Skeletal muscle satellite cell (primary cell): ENCODE data around the gene DDX59.

Experiments
- H3K27me3 ChIP-seq: 2 replicates; pipeline ENCODE4 v1.7.0; 2013; ENCODE audit warnings: low read length; ENCODE audit not compliant: control insufficient read depth, insufficient read depth
- H3K36me3 ChIP-seq: 2 replicates; pipeline ENCODE4 v1.7.0; 2013; ENCODE audit warnings: mild to moderate bottlenecking, control low read depth, low read length; ENCODE audit not compliant: insufficient read depth
- H3K4me1 ChIP-seq: 2 replicates; pipeline ENCODE4 v1.7.0; 2013; ENCODE audit warnings: low read length; ENCODE audit not compliant: control insufficient read depth, insufficient read depth
- H3K4me2 ChIP-seq: 2 replicates; pipeline ENCODE4 v1.7.0; 2013; ENCODE audit warnings: mild to moderate bottlenecking, low read length
- H3K4me3 ChIP-seq: 2 replicates; pipeline ENCODE4 v1.7.0; 2013; ENCODE audit warnings: low read length
- H3K9ac ChIP-seq: 2 replicates; pipeline ENCODE4 v1.7.0; 2013; ENCODE audit warnings: mild to moderate bottlenecking, low read depth, low read length, moderate library complexity
- H3K9me3 ChIP-seq: replicated peaks from 2 replicates; pipeline ENCODE4 v1.7.0; 2013; ENCODE audit warnings: mild to moderate bottlenecking, control low read depth, low read length

Gene DDX59

GRCh38 chr1:200668514-200669313 is 993 bp downstream of the DDX59 start:
- Histone ChIP-seq H3K9ac (peak overlapping the region; percentile 100), H3K4me1 (peaks cover 8% of the 10 kb centered on the region), H3K27me3 (no peaks in the 10 kb centered on the region), H3K9me3 (no peaks in the 10 kb centered on the region), H3K4me2 (peak overlapping the region; percentile 90), H3K4me3 (peak overlapping the region; percentile 97), H3K36me3 (peaks cover 8% of the 10 kb centered on the region)

DNA sequence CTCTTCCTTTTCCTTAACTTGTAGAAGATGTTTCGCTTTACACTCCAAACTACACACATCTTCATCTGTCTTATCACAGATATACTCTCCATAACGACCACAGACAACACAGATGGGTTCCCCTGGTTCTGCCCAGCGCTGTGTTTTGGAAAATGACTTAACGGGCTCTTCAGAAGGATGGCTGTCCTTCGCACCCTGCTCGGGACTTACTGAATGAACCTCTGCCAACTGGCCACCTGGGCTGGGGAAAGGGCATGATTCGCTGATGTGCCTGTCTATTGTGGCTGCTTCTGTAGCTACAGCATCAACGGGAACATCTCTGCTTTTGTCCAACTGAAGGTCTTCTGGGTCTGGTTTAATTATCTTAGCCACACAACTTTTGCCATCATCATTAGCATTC is 3.4 kb downstream of the DDX59 start:
- no peaks in the 10 kb centered on the region for H3K9me3 ChIP-seq
- H3K4me3 ChIP-seq, result no peak overlapping the region
- H3K9ac ChIP-seq, result no peak overlapping the region
- H3K27me3 ChIP-seq, result no peaks in the 10 kb centered on the region
- peaks cover 23% of the 10 kb centered on the region for H3K36me3 ChIP-seq
- peaks cover 8% of the 10 kb centered on the region for H3K4me1 ChIP-seq
- no peak overlapping the region for H3K4me2 ChIP-seq

- peaks cover 23% of the 10 kb centered on the region for H3K36me3 ChIP-seq
- H3K4me3 ChIP-seq, result no peak overlapping the region
- no peak overlapping the region for H3K4me2 ChIP-seq
- H3K9me3 ChIP-seq, result no peaks in the 10 kb centered on the region
- H3K9ac ChIP-seq, result no peak overlapping the region
- H3K27me3 ChIP-seq, result no peaks in the 10 kb centered on the region
- H3K4me1 ChIP-seq, result peaks cover 4% of the 10 kb centered on the region
These were observed 3.8 kb downstream of the DDX59 start for GRCh38 chr1:200665861-200666260.

GRCh38 chr1:200660719-200661118 is 9.0 kb downstream of the DDX59 start:
- Histone ChIP-seq H3K4me1 (no peaks in the 10 kb centered on the region), H3K27me3 (no peaks in the 10 kb centered on the region), H3K4me2 (no peak overlapping the region), H3K9me3 (no peaks in the 10 kb centered on the region), H3K4me3 (no peak overlapping the region), H3K36me3 (peaks cover 45% of the 10 kb centered on the region), H3K9ac (no peak overlapping the region)

GRCh38 chr1:200659269-200659668 is 10.4 kb downstream of the DDX59 start:
- Histone ChIP-seq H3K4me2 (no peak overlapping the region), H3K4me3 (no peak overlapping the region), H3K4me1 (no peaks in the 10 kb centered on the region), H3K9ac (no peak overlapping the region), H3K27me3 (no peaks in the 10 kb centered on the region), H3K36me3 (peaks cover 44% of the 10 kb centered on the region), H3K9me3 (no peaks in the 10 kb centered on the region)

DNA sequence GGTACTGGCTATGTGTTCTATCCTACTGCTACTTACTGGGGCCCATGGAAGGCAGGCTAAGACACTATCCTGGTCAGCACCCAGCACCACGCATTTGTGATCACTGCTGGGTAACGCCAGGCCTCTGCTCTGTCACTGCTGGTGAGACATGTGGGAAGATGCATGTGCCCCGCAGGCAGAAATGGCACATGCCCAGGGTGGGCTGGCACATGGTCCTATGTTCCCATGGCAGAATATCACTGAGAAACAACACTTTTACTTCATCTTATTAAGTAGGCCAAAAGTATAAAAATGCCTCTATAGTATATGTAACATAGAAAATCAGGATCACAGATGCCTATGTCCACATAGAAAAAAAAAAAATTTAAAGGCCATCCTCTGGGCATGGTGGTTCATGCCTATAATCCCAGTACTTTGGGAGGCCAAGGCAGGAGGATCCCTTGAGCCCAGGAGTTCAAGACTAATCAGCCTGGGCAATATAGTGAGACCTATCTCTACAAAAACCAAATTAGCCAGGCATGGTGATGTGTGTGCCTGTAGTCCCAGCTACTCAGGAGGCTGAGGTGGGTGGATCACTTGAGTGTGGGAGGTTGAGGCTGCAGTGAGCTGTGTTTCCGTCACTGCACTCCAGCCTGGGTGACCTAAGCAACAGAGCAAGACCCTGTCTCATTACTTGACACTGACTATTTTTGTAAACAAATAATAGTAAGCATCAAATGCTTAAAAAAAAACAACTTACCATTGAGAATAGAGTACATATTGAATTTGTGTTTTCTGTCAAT is 11.5 kb downstream of the DDX59 start:
- Histone ChIP-seq H3K36me3 (peaks cover 37% of the 10 kb centered on the region), H3K27me3 (no peaks in the 10 kb centered on the region), H3K9me3 (no peaks in the 10 kb centered on the region), H3K4me3 (no peak overlapping the region), H3K4me1 (no peaks in the 10 kb centered on the region), H3K4me2 (no peak overlapping the region), H3K9ac (no peak overlapping the region)

DNA sequence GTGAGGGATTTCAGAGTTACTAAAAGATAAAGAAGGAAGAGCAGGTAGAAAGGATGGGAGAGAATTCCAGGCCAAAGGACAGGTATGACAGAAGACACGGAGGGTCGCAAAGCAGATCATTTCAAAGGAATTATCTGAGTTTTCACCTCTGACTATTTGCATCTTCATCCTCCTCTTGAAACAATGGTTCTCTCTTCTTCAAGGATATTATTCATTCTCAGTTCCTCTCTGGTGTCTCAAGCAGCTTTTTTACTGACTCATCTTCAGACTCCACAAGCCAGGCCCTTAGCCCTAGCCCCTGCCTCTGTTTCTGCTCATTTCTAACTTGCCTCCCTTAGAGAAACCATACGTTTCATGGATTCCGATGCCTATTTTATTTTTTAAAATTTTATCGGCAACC is 15.0 kb downstream of the DDX59 start:
- Histone ChIP-seq H3K27me3 (no peaks in the 10 kb centered on the region), H3K36me3 (peaks cover 21% of the 10 kb centered on the region), H3K9ac (no peak overlapping the region), H3K9me3 (no peaks in the 10 kb centered on the region), H3K4me3 (no peak overlapping the region), H3K4me1 (no peaks in the 10 kb centered on the region), H3K4me2 (no peak overlapping the region)

DNA sequence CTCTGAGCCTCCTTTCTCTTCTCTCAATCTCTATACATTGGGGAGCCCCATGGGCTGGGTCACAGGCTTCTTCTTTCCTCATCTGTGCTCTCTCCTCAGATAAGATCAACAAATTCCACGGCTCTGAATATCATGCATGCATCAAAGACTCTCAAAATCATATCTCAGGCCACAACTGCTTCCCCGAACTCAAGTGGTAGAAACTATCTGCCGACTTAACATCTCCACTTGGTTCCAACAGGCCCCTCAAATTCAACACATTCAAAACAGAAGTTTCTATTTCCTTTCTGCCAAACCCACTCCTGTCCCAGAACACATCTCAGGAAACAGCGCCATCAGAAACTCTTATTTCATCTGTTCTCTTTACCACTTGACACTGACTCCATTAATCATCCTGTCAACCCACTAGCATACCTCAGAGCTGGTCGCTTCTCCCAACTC is 16.7 kb downstream of the DDX59 start:
- no peaks in the 10 kb centered on the region for H3K4me1 ChIP-seq
- no peaks in the 10 kb centered on the region for H3K9me3 ChIP-seq
- H3K27me3 ChIP-seq, result no peaks in the 10 kb centered on the region
- H3K4me2 ChIP-seq, result no peak overlapping the region
- no peak overlapping the region for H3K9ac ChIP-seq
- peaks cover 14% of the 10 kb centered on the region for H3K36me3 ChIP-seq
- H3K4me3 ChIP-seq, result no peak overlapping the region

DNA sequence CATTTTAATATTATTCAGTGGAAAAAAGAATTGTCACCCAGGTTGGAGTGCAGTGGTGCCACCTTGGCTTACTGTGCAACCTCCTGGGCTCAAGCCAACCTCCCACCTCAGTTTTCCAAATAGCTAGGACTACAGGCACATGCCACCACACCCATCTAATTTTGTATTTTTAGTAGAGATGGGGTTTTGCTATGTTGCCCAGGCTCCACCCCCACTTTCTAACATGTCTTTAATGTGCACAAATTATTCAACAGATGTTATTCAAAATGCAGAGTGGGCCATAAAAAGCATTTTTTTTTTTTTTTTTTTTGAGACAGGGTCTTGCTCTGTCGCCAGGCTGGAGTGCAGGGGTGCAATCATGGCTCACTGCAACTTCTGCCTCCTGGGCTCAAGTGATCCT is 17.3 kb downstream of the DDX59 start:
- no peak overlapping the region for H3K4me2 ChIP-seq
- H3K9me3 ChIP-seq, result no peaks in the 10 kb centered on the region
- H3K4me3 ChIP-seq, result no peak overlapping the region
- peaks cover 11% of the 10 kb centered on the region for H3K36me3 ChIP-seq
- H3K9ac ChIP-seq, result no peak overlapping the region
- H3K4me1 ChIP-seq, result no peaks in the 10 kb centered on the region
- H3K27me3 ChIP-seq, result no peaks in the 10 kb centered on the region

DNA sequence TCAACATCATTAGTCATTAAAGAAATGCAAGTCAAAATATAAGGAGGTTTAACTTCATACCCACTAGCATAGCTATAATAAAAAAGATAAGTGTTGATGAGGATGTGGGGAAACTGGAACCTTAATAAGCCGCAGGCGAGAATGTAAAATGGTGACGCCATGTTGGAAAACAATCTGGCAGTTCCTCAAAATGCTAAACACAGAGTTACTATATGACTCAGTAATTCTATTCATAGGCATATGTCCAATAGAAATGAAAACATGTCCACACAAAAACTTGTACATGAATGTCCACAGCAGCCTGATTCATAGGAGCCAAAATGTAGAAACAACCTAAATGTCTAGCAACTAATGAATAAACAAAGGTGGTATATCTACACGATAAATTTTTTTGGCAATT is 23.2 kb downstream of the DDX59 start:
- Histone ChIP-seq H3K4me2 (no peak overlapping the region), H3K36me3 (peaks cover 5% of the 10 kb centered on the region), H3K4me3 (no peak overlapping the region), H3K9ac (no peak overlapping the region), H3K4me1 (no peaks in the 10 kb centered on the region), H3K9me3 (no peaks in the 10 kb centered on the region), H3K27me3 (no peaks in the 10 kb centered on the region)

DNA sequence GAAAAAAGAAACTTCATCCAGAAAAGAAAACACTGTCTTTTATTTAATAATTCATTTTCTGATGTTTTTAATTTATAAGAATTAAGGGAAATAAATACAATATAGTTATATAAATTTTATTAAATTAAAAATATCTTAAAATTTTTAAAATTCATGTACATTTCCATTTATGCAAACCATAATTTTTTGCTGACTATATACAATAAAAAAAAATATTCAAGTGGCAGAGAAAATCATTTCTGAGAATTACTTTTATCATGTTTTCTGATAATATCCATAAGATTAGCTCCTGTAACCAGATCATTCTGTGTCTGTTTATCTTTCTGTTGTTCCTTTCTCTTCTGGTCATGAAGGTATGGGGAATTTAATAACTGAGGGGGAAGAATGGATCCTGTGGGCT is 25.7 kb downstream of the DDX59 start:
- peaks cover 18% of the 10 kb centered on the region for H3K4me1 ChIP-seq
- no peak overlapping the region for H3K4me3 ChIP-seq

More for the DNA sequence above, 25.7 kb downstream of the DDX59 start:
- H3K36me3 ChIP-seq, result peaks cover 5% of the 10 kb centered on the region
- no peaks in the 10 kb centered on the region for H3K27me3 ChIP-seq
- H3K4me2 ChIP-seq, result no peak overlapping the region
- H3K9ac ChIP-seq, result no peak overlapping the region
- no peaks in the 10 kb centered on the region for H3K9me3 ChIP-seq
